GM18870 (cell line): ENCODE results near the gene LRRC75A.

Source experiments
- ATAC-seq: cut with Tn5 transposase; IDR thresholded peaks from one replicate; pipeline ENCODE4 v1.9.1; 2021; ENCODE audit warnings: moderate library complexity; ENCODE audit not compliant: unreplicated experiment

Gene LRRC75A

GRCh38 chr17:16473044-16474011 is 18.7 kb downstream of the LRRC75A start:
- ATAC-seq = no peak

- no peak for ATAC-seq
Measured at GRCh38 chr17:16472539-16472938, 19.5 kb downstream of the LRRC75A start.

- ATAC-seq = no peak
Measured at GRCh38 chr17:16471295-16471694, 20.7 kb downstream of the LRRC75A start.

GRCh38 chr17:16470265-16470664 is 21.7 kb downstream of the LRRC75A start:
- no peak for ATAC-seq

GRCh38 chr17:16468428-16468992 is 23.5 kb downstream of the LRRC75A start:
- ATAC-seq = no peak

- no peak for ATAC-seq
Measured at GRCh38 chr17:16467886-16468285, 24.1 kb downstream of the LRRC75A start.

- ATAC-seq = no peak
Measured at GRCh38 chr17:16467044-16467443, 24.9 kb downstream of the LRRC75A start.

GRCh38 chr17:16466407-16466806 is 25.6 kb downstream of the LRRC75A start:
- no peak for ATAC-seq

- no peak for ATAC-seq
Measured at GRCh38 chr17:16465861-16466338, 26.1 kb downstream of the LRRC75A start.

GRCh38 chr17:16465052-16465312 is 27.0 kb downstream of the LRRC75A start:
- ATAC-seq = no peak

GRCh38 chr17:16464303-16465051 is 27.5 kb downstream of the LRRC75A start:
- no peak for ATAC-seq

GRCh38 chr17:16463358-16464302 is 28.4 kb downstream of the LRRC75A start:
- ATAC-seq = no peak

- ATAC-seq = no peak
Measured at GRCh38 chr17:16462070-16462864, 29.7 kb downstream of the LRRC75A start.

GRCh38 chr17:16461606-16461866 is 30.5 kb downstream of the LRRC75A start:
- ATAC-seq = no peak

GRCh38 chr17:16460796-16461605 is 31.0 kb downstream of the LRRC75A start:
- ATAC-seq = no peak

- ATAC-seq = no peak
Measured at GRCh38 chr17:16459855-16460550, 32.0 kb downstream of the LRRC75A start.

- ATAC-seq = no peak
Measured at GRCh38 chr17:16459271-16459670, 32.7 kb downstream of the LRRC75A start.

- ATAC-seq = no peak
Measured at GRCh38 chr17:16456742-16457316, 35.2 kb downstream of the LRRC75A start.
